GM21381 (cell line): ENCODE measurements around the gene ANKS3.

ENCODE experiments used
- ATAC-seq: cut with Tn5 transposase; IDR thresholded peaks from one replicate; pipeline ENCODE4 v1.9.1; 2021; ENCODE audit warnings: mild to moderate bottlenecking, moderate library complexity; ENCODE audit not compliant: unreplicated experiment

The ANKS3 gene

GRCh38 chr16:4674926-4675530 is 59.0 kb downstream of the ANKS3 start:
- no peak for ATAC-seq

GRCh38 chr16:4673387-4674046 is 60.6 kb downstream of the ANKS3 start:
- no peak for ATAC-seq

GRCh38 chr16:4668313-4668960 is 65.6 kb downstream of the ANKS3 start:
- ATAC-seq = no peak

GRCh38 chr16:4667203-4667963 is 66.7 kb downstream of the ANKS3 start:
- no peak for ATAC-seq

- ATAC-seq = no peak
Measured at GRCh38 chr16:4666537-4667202, 67.4 kb downstream of the ANKS3 start.

- no peak for ATAC-seq
Measured at GRCh38 chr16:4664538-4665418, 69.3 kb downstream of the ANKS3 start.

GRCh38 chr16:4663777-4664465 is 70.2 kb downstream of the ANKS3 start:
- ATAC-seq = no peak

- no peak for ATAC-seq
Measured at GRCh38 chr16:4663465-4663776, 70.7 kb downstream of the ANKS3 start.

GRCh38 chr16:4661661-4662060 is 72.4 kb downstream of the ANKS3 start:
- ATAC-seq = no peak

- ATAC-seq = no peak
Measured at GRCh38 chr16:4660454-4661007, 73.5 kb downstream of the ANKS3 start.

GRCh38 chr16:4659363-4660353 is 74.4 kb downstream of the ANKS3 start:
- ATAC-seq = no peak

- ATAC-seq = no peak
Measured at GRCh38 chr16:4656695-4657686, 77.1 kb downstream of the ANKS3 start.

GRCh38 chr16:4656221-4656620 is 77.8 kb downstream of the ANKS3 start:
- no peak for ATAC-seq

- no peak for ATAC-seq
Measured at GRCh38 chr16:4655801-4656200, 78.3 kb downstream of the ANKS3 start.

GRCh38 chr16:4654964-4655590 is 79.0 kb downstream of the ANKS3 start:
- ATAC-seq = no peak
